MCF 10A (cell line): Measurements from ENCODE around the gene OLA1. TPM values are rescaled to one million over a fixed set of nuclear protein-coding genes. Genes with fewer than 3 reads are reported as not detected.

Experiments
- BruUV-seq: library from RNA; stranded (reverse); fragments of 400-500 nt; replicated peaks from 2 replicates; lab custom pipeline; 2021; lab: Mats Ljungman, UMichigan
- CTCF ChIA-PET: fragments of 300-600 bp; sonication (Branson Sonifier 250); formaldehyde crosslinking; extraction: SDS; loops from one replicate; lab custom pipeline; 2021; ENCODE audit warnings: antibody characterized with exemption, inconsistent platforms; lab: Yijun Ruan, JAX
- POLR2A ChIA-PET: fragments of 300-600, 350-650 bp; sonication (Branson Sonifier 250); formaldehyde crosslinking; extraction: SDS; loops from one replicate; lab custom pipeline; 2020; ENCODE audit warnings: antibody characterized with exemption, inconsistent platforms; lab: Yijun Ruan, JAX
- DNase-seq: peaks from one replicate; pipeline ENCODE4 v3.0.0-alpha.2; 2018; ENCODE audit not compliant: unreplicated experiment
- H3K27ac Mint-ChIP-seq: one replicate; pipeline ENCODE4 v1.8.0; 2022; ENCODE audit warnings: mild to moderate bottlenecking, low read depth, mixed read lengths; ENCODE audit not compliant: unreplicated experiment
- H3K27me3 Mint-ChIP-seq: one replicate; pipeline ENCODE4 v1.8.0; 2022; ENCODE audit warnings: mixed read lengths; ENCODE audit not compliant: insufficient read depth, unreplicated experiment
- H3K36me3 Mint-ChIP-seq: one replicate; pipeline ENCODE4 v1.8.0; 2022; ENCODE audit warnings: mild to moderate bottlenecking, moderate library complexity, mixed read lengths; ENCODE audit not compliant: insufficient read depth, unreplicated experiment
- H3K4me1 Mint-ChIP-seq: one replicate; pipeline ENCODE4 v1.8.0; 2022; ENCODE audit warnings: mixed read lengths; ENCODE audit not compliant: insufficient read depth, unreplicated experiment
- H3K4me3 Mint-ChIP-seq: one replicate; pipeline ENCODE4 v1.8.0; 2022; ENCODE audit warnings: mild to moderate bottlenecking, moderate library complexity, mixed read lengths; ENCODE audit not compliant: unreplicated experiment
- H3K9me3 Mint-ChIP-seq: one replicate; pipeline ENCODE4 v1.8.0; 2022; ENCODE audit warnings: mixed read lengths; ENCODE audit not compliant: unreplicated experiment
- CTCF ChIP-seq: fragments of 200-600 bp; IDR thresholded peaks from one replicate; pipeline ENCODE4 v1.8.0; 2022; ENCODE audit warnings: antibody characterized with exemption, mild to moderate bottlenecking; ENCODE audit not compliant: unreplicated experiment
- intact Hi-C: fragments of 100-400 bp; cut with micrococcal nuclease; formaldehyde crosslinking; loops from 2 replicates; pipeline ENCODE4 v1.14.1; 2022
- total RNA-seq: library from RNA; stranded (reverse); gene quantifications from 2 replicates; pipeline ENCODE4 v1.2.3, GENCODE V29; 2022

Gene OLA1
- total RNA-seq, 1 experiment from 2014 or later = 224 TPM

- H3K27me3 Mint-ChIP-seq = no peaks in the 10 kb centered on the region
- POLR2A ChIA-PET = interaction anchor here (1.7 kb wide), 1 partner anchor 11 kb away, joined by 7 read pairs; no protein-coding TSS in a partner anchor
- H3K27ac Mint-ChIP-seq = no peak overlapping the region
- no peak for TF ChIP-seq CTCF
- peaks cover 10% of the 10 kb centered on the region for H3K36me3 Mint-ChIP-seq
- CTCF ChIA-PET = interaction anchor here (0.7 kb wide), 1 partner anchor 110 kb away, joined by 3 read pairs; no protein-coding TSS in a partner anchor
- peaks cover 28% of the 10 kb centered on the region for H3K4me1 Mint-ChIP-seq
- intact Hi-C loops = no loop called here
- no peak overlapping the region for H3K4me3 Mint-ChIP-seq
- no TSS peak for BruUV-seq
- DNase-seq = no peak
- no peaks in the 10 kb centered on the region for H3K9me3 Mint-ChIP-seq
These were observed 63.4 kb downstream of the OLA1 start for GRCh38 chr2:174184915-174185314.

- intact Hi-C loops = no loop called here
- H3K27ac Mint-ChIP-seq = no peak overlapping the region
- ChIA-PET CTCF (interaction anchor here (0.7 kb wide), 1 partner anchor 110 kb away, joined by 3 read pairs; no protein-coding TSS in a partner anchor), POLR2A (interaction anchor here (1.7 kb wide), 1 partner anchor 11 kb away, joined by 7 read pairs; no protein-coding TSS in a partner anchor)
- H3K36me3 Mint-ChIP-seq = peaks cover 10% of the 10 kb centered on the region
- no peaks in the 10 kb centered on the region for H3K9me3 Mint-ChIP-seq
- no peak for TF ChIP-seq CTCF
- H3K4me1 Mint-ChIP-seq = peaks cover 24% of the 10 kb centered on the region
- no peaks in the 10 kb centered on the region for H3K27me3 Mint-ChIP-seq
- BruUV-seq = no TSS peak
- no peak overlapping the region for H3K4me3 Mint-ChIP-seq
- DNase-seq = no peak
These were observed 63.8 kb downstream of the OLA1 start for GRCh38 chr2:174184504-174184903.

GRCh38 chr2:174183076-174183475 lies 65.3 kb downstream of the OLA1 start:
- Mint-ChIP-seq H3K27ac (no peak overlapping the region), H3K4me3 (no peak overlapping the region), H3K36me3 (peaks cover 10% of the 10 kb centered on the region), H3K9me3 (no peaks in the 10 kb centered on the region), H3K27me3 (no peaks in the 10 kb centered on the region), H3K4me1 (peaks cover 18% of the 10 kb centered on the region)
- no TSS peak for BruUV-seq
- intact Hi-C loops = no loop called here
- no peak for TF ChIP-seq CTCF
- ChIA-PET CTCF (interaction anchor here (0.6 to 0.7 kb wide), 2 partner anchors 17 to 153 kb away, joined by 3 to 5 read pairs; no protein-coding TSS in a partner anchor), POLR2A (interaction anchor here (0.7 to 1.0 kb wide), 4 partner anchors 26 to 1289 kb away, joined by 3 to 4 read pairs (median 3); no protein-coding TSS in a partner anchor)
- no peak for DNase-seq

GRCh38 chr2:174181368-174181767 lies 67.0 kb downstream of the OLA1 start:
- Mint-ChIP-seq H3K4me1 (peaks cover 21% of the 10 kb centered on the region), H3K4me3 (no peak overlapping the region), H3K27me3 (no peaks in the 10 kb centered on the region), H3K9me3 (no peaks in the 10 kb centered on the region), H3K27ac (no peak overlapping the region), H3K36me3 (peaks cover 10% of the 10 kb centered on the region)
- DNase-seq = no peak
- no peak for TF ChIP-seq CTCF
- intact Hi-C loops = no loop called here
- no TSS peak for BruUV-seq
- CTCF ChIA-PET = interaction anchor here (0.7 kb wide), 2 partner anchors 10 to 62 kb away, joined by 3 to 5 read pairs; no protein-coding TSS in a partner anchor
- POLR2A ChIA-PET = interaction anchor here (0.7 kb wide), 1 partner anchor 156 kb away, joined by 3 read pairs; no protein-coding TSS in a partner anchor
